ENCODE data around the gene ZNF664. TPM values are rescaled to one million over a fixed set of nuclear protein-coding genes. Genes with fewer than 3 reads are reported as not detected.

ZNF664 gene
- total and polyA plus RNA-seq, 8 donors = 23.0 to 72.7 (median 56.7) TPM

DNA sequence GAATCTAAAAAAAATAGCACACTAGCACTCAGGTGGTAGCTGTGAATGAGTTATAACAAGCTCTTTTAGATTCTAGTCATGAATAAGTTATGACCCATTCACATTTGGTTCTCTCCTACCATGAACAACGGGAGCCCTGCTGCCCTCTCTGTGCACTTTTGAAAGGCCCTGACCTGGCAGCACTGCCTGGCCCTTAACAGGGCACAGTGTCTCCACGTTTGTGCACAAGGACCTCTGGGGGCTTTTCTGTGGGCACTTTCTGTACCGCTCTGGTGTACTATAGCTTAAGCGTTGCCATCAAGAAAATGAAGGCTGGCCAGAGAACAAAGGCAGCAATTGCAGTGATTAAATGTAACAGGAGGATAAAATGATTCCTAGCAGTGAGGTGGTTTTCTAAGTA lies 21.5 kb upstream of the ZNF664 start:
- ATAC-seq (no peak), DNase-seq (no peak), FAIRE-seq (no peak)
- no peaks in the 10 kb centered on the region for H3K27me3 ChIP-seq
- TF ChIP-seq, protein P1, sequence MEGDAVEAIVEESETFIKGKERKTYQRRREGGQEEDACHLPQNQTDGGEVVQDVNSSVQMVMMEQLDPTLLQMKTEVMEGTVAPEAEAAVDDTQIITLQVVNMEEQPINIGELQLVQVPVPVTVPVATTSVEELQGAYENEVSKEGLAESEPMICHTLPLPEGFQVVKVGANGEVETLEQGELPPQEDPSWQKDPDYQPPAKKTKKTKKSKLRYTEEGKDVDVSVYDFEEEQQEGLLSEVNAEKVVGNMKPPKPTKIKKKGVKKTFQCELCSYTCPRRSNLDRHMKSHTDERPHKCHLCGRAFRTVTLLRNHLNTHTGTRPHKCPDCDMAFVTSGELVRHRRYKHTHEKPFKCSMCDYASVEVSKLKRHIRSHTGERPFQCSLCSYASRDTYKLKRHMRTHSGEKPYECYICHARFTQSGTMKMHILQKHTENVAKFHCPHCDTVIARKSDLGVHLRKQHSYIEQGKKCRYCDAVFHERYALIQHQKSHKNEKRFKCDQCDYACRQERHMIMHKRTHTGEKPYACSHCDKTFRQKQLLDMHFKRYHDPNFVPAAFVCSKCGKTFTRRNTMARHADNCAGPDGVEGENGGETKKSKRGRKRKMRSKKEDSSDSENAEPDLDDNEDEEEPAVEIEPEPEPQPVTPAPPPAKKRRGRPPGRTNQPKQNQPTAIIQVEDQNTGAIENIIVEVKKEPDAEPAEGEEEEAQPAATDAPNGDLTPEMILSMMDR (IDR thresholded peaks at IDR 0.05) = no peak
- 81 to 87% methylated on average over 4 of the region's 4 CpGs for WGBS, 2 donors
- H3K4me1 ChIP-seq = peaks cover 0 to 9% (median 8%) of the 10 kb centered on the region in 3 donors
- H3K27ac ChIP-seq = no peak overlapping the region
- no peaks in the 10 kb centered on the region for H3K9me3 ChIP-seq
- H3K36me3 ChIP-seq = no peaks in the 10 kb centered on the region
- intact Hi-C loops (cut with DNase I) = no loop called here
- no peak overlapping the region for H3K4me3 ChIP-seq

DNA sequence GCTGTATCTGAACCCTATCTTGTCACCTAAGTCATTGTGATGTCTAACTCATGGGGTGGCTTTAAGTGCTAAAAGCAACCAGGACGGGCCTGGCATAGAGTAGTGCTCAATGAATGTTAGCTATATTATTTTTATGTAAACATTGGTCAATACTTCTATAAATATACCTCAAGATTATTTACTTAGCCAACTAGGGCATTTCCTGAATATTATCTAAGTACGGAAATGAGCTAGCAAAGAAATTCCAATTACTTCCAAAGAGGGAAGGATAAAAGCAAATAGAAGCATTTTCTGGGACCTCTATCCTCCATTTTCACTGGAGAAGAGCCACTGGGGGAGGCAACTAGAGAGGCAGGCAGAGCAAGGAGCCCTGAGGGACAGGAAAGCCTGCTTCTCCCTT lies 21.0 kb upstream of the ZNF664 start:
- H3K36me3 ChIP-seq = no peaks in the 10 kb centered on the region
- H3K4me1 ChIP-seq = peaks cover 0 to 9% (median 8%) of the 10 kb centered on the region in 3 donors
- no peak overlapping the region for H3K4me3 ChIP-seq
- DNase-seq = no peak
- WGBS, 2 donors = 24 to 33% methylated on average over 2 of the region's 2 CpGs
- H3K9me3 ChIP-seq = no peaks in the 10 kb centered on the region
- H3K27ac ChIP-seq = no peak overlapping the region
- intact Hi-C loops (cut with DNase I) = no loop called here
- no peaks in the 10 kb centered on the region for H3K27me3 ChIP-seq
- ATAC-seq = peak; percentile 23 to 58 (median 46)
- FAIRE-seq = no peak
- TF ChIP-seq, protein P1 (IDR thresholded peaks at IDR 0.05) = no peak

DNA sequence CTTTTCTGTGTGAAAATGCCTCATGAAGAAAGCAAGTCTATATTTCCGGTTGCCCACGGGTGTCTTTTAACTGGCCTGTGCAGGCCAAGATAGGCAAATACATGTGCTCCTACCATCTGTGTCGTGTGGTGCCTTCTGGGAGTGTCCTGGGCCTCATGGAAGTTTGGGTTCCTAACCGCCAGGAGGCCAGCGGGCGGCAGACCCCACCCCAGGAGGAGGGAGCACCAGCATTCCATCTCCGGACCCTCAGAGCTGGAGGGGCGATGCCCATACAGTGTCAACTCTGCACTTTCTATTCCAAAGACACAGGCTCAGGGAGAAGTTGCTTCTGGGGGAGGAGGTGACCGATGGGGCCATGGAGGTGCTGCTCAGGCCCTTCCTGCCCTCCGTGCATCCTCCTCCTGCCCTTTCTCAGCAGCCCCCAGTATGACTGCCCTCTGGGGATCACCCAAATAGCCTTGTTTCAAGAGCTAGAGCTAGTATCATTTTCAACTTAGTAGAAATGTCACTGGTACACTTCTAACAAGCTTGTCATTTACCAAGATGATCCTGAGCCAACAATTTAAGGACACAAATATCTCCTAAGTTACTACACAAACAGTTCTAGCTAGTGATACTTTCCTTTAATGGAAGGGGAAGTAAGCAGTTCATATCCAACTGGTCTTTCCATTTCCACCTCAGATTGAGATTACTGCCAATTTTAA lies 18.2 kb upstream of the ZNF664 start:
- no peak overlapping the region for H3K27ac ChIP-seq
- ATAC-seq (no peak), DNase-seq (no peak), FAIRE-seq (no peak)
- H3K27me3 ChIP-seq = no peaks in the 10 kb centered on the region
- TF ChIP-seq, protein P1 (IDR thresholded peaks at IDR 0.05) = no peak
- intact Hi-C loops (cut with DNase I) = no loop called here
- no peaks in the 10 kb centered on the region for H3K9me3 ChIP-seq
- H3K36me3 ChIP-seq = no peaks in the 10 kb centered on the region
- peaks cover 0 to 9% (median 8%) of the 10 kb centered on the region in 3 donors for H3K4me1 ChIP-seq
- no peak overlapping the region for H3K4me3 ChIP-seq
- WGBS, 2 donors = 90 to 93% methylated on average over 8 to 10 of the region's 10 CpGs

DNA sequence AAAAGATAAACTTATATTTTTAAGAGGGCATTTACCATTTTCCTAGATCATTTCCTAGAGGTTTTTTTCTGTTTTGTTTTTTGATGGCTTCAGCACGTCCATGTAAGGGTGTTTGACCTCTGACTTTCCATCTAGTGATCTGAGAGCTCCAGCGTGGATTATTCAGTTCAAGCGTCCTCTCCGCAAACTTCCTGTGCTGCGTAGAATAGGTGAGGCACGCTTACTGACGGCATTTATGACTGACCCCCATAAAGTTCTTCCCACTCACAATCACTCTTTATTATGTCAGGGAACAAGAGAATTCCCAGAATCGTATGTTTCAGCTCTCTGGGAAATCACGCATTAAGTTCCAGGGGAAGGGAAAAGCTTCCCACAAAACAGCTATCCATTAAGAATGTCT lies 16.8 kb upstream of the ZNF664 start:
- Histone ChIP-seq H3K27me3 (no peaks in the 10 kb centered on the region), H3K4me1 (peaks cover 0 to 9% (median 8%) of the 10 kb centered on the region in 3 donors), H3K27ac (no peak overlapping the region), H3K9me3 (no peaks in the 10 kb centered on the region), H3K36me3 (no peaks in the 10 kb centered on the region), H3K4me3 (no peak overlapping the region)
- DNase-seq (no peak), ATAC-seq (no peak), FAIRE-seq (no peak)
- TF ChIP-seq, protein P1 (IDR thresholded peaks at IDR 0.05) = no peak
- WGBS, 2 donors = 94 to 95% methylated on average over 9 of the region's 9 CpGs
- intact Hi-C loops (cut with DNase I) = no loop called here

DNA sequence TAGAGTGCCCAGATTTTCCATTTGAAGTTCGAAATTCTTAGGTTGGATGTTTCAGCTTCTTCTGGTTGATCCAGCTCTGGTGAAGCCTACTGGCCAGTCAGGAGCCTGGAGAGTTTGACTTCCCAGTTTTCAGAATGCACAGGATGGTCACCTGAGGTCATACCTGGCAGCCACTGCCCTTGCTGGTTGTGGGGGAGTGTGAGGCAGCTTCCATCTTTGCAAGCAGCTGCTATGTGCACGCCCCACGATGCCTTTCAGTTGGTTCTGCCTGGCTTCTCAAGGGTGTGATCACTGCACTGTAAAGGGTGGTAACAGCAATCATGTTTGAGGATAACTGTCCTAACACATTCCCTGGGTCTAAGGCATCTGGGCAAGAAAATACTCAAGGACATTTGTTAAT lies 15.8 kb upstream of the ZNF664 start:
- TF ChIP-seq, protein P1 (IDR thresholded peaks at IDR 0.05) = no peak
- no peaks in the 10 kb centered on the region for H3K9me3 ChIP-seq
- 81 to 86% methylated on average over 3 of the region's 3 CpGs for WGBS, 2 donors
- no peak overlapping the region for H3K4me3 ChIP-seq
- no peak for DNase-seq
- FAIRE-seq = no peak
- H3K27me3 ChIP-seq = no peaks in the 10 kb centered on the region
- no peak overlapping the region for H3K27ac ChIP-seq
- peaks cover 0 to 5% (median 4%) of the 10 kb centered on the region in 3 donors for H3K4me1 ChIP-seq
- intact Hi-C loops (cut with DNase I) = no loop called here
- no peaks in the 10 kb centered on the region for H3K36me3 ChIP-seq
- ATAC-seq = no peak

All from pancreas (tissue), 10 donors.